ENCODE data around the gene SMG6. TPM values are rescaled to one million over a fixed set of nuclear protein-coding genes. Genes with fewer than 3 reads are reported as not detected.

SMG6 gene
- total and polyA plus RNA-seq, 2 donors (not counting 3 experiments of a cell fraction or from before 2014, with no cell fraction given): 40.1 to 42.2 TPM

DNA sequence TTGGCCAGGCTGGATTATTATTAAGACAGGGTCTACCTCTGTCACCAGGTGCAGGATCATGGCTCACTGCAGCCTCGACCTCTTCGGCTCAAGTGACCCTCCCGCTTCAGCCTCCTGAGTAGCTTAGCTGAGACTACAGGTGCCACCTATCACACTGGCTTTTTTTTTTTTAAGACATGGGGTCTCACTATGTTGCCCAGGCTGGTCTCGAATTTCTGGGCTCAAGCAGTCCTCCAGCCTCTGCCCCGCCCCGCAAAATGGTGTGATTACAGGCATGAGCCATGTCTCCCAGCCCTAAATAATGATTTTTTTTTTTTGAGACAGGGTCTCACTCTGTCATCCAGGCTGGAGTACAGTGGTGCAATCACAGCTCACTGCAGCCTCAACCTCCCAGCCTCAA lies 256.0 kb downstream of the SMG6 start:
- ChIA-PET CTCF (interaction anchor here (0.8 kb wide), 1 partner anchor 197 kb away, joined by 7 read pairs; no protein-coding TSS in a partner anchor), POLR2A (no interaction called here)
- DNase-seq (ENCODE audit: low read depth, low spot score) (no peak), FAIRE-seq (no peak)
- intact Hi-C loops (cut with micrococcal nuclease) (no loop called here), dilution Hi-C loops (cut with MboI; ENCODE audit: extremely low pct_ligation_motif_present, low sequenced_read_pairs) (no loop called here)
- peaks cover 14% of the 10 kb centered on the region for H3K4me1 ChIP-seq (ENCODE audit: control insufficient read depth, extremely low read depth, insufficient read depth, low read length)
- H3K27me3 ChIP-seq (ENCODE audit: control insufficient read depth in 2 of 2, insufficient read depth in 2 of 2, low read length in 2 of 2): peaks cover 2 to 9% of the 10 kb centered on the region in 2 experiments
- H4K20me1 ChIP-seq (replicated peaks; ENCODE audit: control insufficient read depth, extremely low read depth, insufficient read depth, low read length): no peaks in the 10 kb centered on the region
- H3K4me3 ChIP-seq (replicated peaks in 1 of 3; ENCODE audit: insufficient read depth in 1 of 3, low read depth in 1 of 3, low read length in 3 of 3): no peak overlapping the region
- no peak overlapping the region for H3K9ac ChIP-seq (replicated peaks; ENCODE audit: extremely low read depth, insufficient read depth, low read length)
- H2AFZ ChIP-seq (ENCODE audit: low read depth, low read length): no peak overlapping the region
- H3K9me3 ChIP-seq (replicated peaks; ENCODE audit: control insufficient read depth, insufficient read depth, low read length): no peaks in the 10 kb centered on the region
- H3K27ac ChIP-seq (ENCODE audit: insufficient read depth, low read depth, low read length): no peak overlapping the region
- H3K4me2 ChIP-seq (ENCODE audit: insufficient read depth, low read length): no peak overlapping the region
- peaks cover 5 to 9% of the 10 kb centered on the region in 2 experiments for H3K36me3 ChIP-seq (ENCODE audit: control insufficient read depth in 2 of 2, extremely low read depth in 1 of 2, insufficient read depth in 2 of 2, low read length in 2 of 2)
- H3K79me2 ChIP-seq (ENCODE audit: control insufficient read depth, insufficient read depth, low read length): peaks cover 12% of the 10 kb centered on the region
- H3K9me1 ChIP-seq (replicated peaks; ENCODE audit: control insufficient read depth, extremely low read depth, insufficient read depth, low read length): no peaks in the 10 kb centered on the region
- TF ChIP-seq, protein P1, sequence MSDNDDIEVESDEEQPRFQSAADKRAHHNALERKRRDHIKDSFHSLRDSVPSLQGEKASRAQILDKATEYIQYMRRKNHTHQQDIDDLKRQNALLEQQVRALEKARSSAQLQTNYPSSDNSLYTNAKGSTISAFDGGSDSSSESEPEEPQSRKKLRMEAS (IDR thresholded peaks at IDR 0.05; ENCODE audit: insufficient read depth, insufficient read length): no peak
- TF ChIP-seq JUN (IDR thresholded peaks at IDR 0.05; ENCODE audit: borderline replicate concordance, insufficient read depth, insufficient read length, low read depth) (no peak), POLR2AphosphoS5 (IDR thresholded peaks at IDR 0.05; ENCODE audit: insufficient read depth, low read depth, low read length) (no peak), GATA2 (IDR thresholded peaks at IDR 0.05; ENCODE audit: insufficient read depth, insufficient read length, low read depth, low read length) (no peak), EZH2 (IDR thresholded peaks at IDR 0.05; ENCODE audit: borderline replicate concordance, low read depth, low read length, severe bottlenecking) (no peak), FOS (IDR thresholded peaks at IDR 0.05; ENCODE audit: borderline replicate concordance, insufficient read depth, low read length) (no peak), POLR2A (IDR thresholded peaks at IDR 0.05; ENCODE audit: low read depth, low read length) (no peak), MYC (IDR thresholded peaks at IDR 0.05; ENCODE audit: low read depth, low read length) (no peak)
- TF ChIP-seq, protein P2, sequence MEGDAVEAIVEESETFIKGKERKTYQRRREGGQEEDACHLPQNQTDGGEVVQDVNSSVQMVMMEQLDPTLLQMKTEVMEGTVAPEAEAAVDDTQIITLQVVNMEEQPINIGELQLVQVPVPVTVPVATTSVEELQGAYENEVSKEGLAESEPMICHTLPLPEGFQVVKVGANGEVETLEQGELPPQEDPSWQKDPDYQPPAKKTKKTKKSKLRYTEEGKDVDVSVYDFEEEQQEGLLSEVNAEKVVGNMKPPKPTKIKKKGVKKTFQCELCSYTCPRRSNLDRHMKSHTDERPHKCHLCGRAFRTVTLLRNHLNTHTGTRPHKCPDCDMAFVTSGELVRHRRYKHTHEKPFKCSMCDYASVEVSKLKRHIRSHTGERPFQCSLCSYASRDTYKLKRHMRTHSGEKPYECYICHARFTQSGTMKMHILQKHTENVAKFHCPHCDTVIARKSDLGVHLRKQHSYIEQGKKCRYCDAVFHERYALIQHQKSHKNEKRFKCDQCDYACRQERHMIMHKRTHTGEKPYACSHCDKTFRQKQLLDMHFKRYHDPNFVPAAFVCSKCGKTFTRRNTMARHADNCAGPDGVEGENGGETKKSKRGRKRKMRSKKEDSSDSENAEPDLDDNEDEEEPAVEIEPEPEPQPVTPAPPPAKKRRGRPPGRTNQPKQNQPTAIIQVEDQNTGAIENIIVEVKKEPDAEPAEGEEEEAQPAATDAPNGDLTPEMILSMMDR (IDR thresholded peaks at IDR 0.05; ENCODE audit: extremely low read depth in 1 of 2, insufficient read depth in 1 of 2, low read depth in 1 of 2, low read length in 2 of 2): no peak
- BruUV-seq (replicated peaks): no TSS peak
